GM21360 (cell line): ENCODE results near the gene PKP1.

Source experiments
- ATAC-seq: cut with Tn5 transposase; IDR thresholded peaks from one replicate; pipeline ENCODE4 v1.9.1; 2021; ENCODE audit warnings: mild to moderate bottlenecking, moderate library complexity; ENCODE audit not compliant: unreplicated experiment

The PKP1 gene

DNA sequence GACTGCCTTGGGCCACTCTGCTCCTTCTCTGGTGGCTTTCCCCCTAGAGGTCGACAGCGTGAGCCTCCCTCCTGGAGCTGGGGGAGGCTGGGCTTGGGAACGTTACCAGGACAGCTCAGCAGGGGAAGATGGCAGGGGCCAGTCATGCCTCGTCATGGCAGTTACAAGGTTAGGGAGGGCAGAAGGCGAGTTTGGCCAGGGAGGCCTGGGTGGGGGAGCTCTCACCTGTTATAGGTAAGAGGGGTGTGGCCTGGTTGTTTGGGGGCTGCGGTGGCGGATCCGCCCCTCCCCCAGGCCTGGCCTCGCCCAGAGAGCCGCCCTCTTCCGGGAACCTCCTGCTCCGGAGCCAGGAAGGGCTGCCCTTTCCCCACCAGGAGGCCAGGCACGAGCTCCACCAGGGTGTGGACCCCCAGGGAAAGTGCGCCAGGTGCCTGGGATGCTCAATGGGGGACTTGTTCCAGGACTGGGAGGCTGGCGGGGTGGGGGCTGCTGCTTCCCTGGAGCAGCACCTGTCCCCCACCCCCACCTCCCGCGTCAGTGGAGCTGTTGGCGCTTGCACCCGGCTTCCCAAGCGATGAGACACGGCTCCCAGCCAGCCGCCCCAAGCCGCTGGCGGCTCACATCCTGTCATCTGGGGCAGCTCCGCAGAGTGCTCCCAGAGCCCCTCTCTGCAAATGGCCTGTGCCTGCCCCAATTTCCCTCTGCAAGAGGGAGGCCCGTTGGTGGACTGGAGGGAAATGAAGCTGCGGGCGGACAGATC lies 23.6 kb upstream of the PKP1 start:
- no peak for ATAC-seq

DNA sequence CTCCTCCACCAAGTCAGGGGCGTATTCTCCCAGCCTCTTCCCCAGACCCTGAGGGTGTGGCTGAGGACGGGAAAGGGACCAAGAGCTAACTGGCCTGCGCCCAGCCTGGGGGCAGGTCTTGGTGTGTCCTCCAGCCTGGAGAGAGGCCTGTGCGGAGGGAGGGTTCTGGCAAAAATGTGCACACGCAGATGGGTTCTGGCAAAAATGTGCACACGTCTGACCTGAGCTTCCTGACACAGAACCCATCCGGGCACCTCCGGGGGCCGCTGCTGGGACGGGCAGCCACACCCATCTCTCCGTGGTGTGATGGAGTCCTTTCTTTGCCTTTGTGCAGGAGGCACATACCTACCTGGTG lies 23.1 kb upstream of the PKP1 start:
- ATAC-seq = no peak

DNA sequence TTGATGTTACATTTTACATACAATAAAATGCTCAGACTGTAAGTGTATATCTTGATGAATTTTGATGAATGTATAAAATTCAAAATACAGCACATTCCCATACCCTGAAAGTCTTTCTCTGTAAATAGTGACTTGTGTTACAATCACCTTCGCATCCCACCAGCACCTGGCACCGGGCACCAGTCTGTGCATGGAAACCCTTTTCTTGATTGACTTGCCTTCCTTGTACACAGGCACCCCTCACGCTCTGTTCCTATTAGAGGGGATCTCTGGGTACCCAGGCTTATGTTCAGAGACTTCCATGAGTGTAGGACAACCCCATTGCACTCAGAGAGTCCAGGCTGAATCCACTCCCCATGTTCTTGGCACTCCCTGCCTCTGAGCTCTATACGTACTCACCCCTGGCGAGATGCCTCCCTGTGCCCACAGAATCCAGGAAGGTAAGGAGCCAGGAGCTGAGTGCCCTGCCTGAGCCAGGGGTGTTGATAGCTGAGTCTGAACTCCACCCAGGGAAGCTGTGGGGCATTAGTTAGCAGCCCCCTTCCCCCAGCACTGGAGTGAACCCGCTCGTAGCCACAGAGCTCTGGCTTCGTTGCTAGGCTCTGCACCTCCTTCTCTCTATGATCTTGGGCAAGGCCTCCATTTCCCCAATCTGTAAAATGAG lies 22.5 kb upstream of the PKP1 start:
- no peak for ATAC-seq

- no peak for ATAC-seq
Observed at GRCh38 chr1:201261771-201262547, 21.3 kb upstream of the PKP1 start.

- no peak for ATAC-seq
Observed at GRCh38 chr1:201262963-201263608, 20.2 kb upstream of the PKP1 start.

DNA sequence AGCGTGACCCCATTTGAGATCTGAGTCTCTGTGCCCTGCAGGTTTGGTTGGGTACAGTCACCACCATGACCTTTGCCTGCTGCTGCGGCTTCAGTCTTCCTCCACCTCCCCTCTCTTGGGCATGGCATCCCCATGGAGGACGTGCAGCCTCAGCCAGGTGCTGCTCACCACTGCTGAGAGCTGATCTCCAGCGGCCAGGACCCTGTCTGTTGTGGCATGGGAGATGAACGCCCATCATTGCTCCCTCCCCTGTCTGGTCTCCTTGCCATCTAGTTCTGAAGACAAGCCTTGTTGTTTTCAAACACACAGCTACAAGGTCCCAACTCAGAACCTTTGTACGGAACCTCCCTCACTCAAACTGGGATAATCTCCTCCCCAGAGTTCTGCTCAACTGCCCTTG lies 19.2 kb upstream of the PKP1 start:
- ATAC-seq = no peak

DNA sequence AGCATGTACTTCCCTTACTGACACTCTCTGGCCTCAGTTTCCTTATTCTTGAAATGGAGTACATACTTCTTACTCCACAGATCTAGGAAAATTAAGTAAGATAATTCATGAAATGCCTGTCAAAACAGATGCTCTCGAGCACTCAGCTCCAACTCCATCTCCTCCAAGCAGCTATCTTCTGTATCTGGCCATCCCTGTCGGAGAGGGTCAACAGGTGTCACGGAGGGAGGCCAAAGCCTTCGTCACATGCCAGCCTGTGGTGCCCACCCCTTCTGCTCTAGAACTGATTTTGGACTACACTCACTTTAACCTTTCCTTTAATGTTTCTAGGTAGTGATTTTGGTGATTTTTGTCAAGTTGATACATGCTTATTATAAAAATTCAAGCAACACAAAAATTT lies 18.8 kb upstream of the PKP1 start:
- ATAC-seq = no peak

GRCh38 chr1:201265756-201266155 lies 17.6 kb upstream of the PKP1 start:
- ATAC-seq = no peak

GRCh38 chr1:201266276-201266675 lies 17.0 kb upstream of the PKP1 start:
- no peak for ATAC-seq

GRCh38 chr1:201266774-201267173 lies 16.5 kb upstream of the PKP1 start:
- no peak for ATAC-seq

DNA sequence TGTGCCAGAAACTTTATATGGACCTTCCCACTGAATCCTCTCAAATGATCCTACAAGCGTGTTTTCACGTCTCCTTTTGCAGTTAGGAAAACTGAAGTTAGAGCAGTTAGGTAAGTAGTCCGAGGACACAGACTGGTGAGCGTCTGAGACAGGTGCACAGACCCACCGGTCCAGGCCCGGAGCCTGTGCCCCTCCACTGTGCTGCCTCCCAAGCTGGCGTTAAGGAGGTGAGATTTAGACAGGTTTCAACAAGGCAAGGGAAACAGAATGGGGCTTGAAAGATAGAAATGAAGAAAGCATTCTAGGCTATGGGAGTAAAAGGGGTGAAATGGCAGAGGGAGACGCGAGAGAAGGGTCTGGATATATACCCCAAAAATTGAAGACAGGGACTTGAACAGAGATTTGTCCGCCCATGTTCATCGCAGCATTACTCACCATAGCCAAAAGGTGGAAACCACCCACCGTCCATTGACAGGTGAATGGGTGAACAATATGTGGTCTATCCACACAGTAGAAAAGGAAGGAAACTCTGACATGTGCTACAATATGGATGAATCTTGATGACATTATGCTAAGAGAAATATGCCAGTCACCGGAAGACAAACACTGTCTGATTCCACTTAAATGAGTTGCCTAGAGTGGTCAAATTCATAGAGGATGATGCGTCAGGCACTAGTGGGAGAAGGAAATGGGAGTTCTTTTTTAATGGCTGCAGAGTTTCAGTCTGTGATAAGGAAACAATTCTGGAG lies 15.7 kb upstream of the PKP1 start:
- no peak for ATAC-seq

- no peak for ATAC-seq
Observed at GRCh38 chr1:201268604-201269151, 14.6 kb upstream of the PKP1 start.

GRCh38 chr1:201269281-201269680 lies 14.0 kb upstream of the PKP1 start:
- no peak for ATAC-seq

DNA sequence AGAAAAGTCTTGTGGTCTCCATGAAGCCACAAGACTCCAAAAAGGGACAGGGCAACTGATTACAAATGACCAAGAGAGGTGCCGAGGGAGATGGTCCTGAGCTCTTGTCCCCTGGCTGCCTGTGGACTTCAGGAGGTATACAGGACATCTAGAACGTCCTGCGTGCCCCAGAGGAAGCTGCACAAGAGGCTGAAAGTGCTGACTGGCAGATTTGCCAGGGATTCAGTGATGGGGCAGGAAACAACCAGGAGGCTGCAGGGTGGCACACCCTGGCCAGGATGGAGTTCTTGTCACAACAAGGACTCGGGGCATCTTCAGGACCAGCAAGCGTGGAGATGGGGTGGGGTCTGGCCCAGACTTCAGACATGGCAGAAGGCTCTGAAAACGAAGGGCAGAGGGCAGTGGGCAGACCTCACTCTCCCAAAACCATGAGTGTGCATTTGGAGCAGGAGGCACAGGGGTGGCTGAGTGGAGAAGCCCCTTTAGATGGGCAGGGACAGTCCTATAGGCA lies 13.4 kb upstream of the PKP1 start:
- no peak for ATAC-seq

DNA sequence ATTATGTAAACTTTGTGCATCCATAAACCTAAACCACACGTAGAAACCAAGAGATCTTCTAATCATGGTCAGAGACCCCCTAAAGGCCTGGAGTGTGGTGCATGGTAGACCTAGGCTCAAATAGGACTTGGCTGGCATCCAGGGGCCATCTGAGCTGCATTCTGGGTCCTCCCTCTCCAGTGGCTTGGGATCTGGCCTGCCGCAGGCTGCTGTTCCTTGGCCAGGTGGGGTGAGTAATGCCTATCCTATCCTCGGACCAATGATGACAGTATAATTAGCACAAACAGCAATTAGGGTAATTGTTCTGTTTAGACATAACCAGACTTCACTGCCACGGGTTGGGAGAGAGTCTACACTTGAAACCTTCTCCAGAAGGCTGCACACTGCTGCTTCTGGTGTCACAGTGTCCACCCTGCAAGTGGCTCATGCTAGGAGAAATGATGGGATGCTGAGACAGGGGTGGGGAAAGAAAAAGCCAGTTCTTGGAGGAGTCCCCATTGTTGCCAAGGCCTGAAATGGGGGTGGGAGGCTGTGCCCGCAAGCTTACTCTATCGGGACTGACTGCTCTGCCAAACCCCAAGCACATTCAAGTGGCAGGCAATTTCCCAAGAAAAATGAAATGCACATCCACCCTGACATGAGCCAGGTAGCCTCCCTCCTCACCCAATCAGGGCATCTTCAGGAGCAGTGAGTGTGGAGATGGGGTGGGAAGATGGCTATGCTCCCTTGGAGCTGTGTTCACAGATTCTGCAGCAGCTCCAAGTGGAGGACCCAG lies 12.5 kb upstream of the PKP1 start:
- no peak for ATAC-seq

- no peak for ATAC-seq
Observed at GRCh38 chr1:201272799-201273198, 10.5 kb upstream of the PKP1 start.

GRCh38 chr1:201274616-201275252 lies 8.6 kb upstream of the PKP1 start:
- no peak for ATAC-seq

- ATAC-seq = no peak
Observed at GRCh38 chr1:201275253-201275666, 8.0 kb upstream of the PKP1 start.

DNA sequence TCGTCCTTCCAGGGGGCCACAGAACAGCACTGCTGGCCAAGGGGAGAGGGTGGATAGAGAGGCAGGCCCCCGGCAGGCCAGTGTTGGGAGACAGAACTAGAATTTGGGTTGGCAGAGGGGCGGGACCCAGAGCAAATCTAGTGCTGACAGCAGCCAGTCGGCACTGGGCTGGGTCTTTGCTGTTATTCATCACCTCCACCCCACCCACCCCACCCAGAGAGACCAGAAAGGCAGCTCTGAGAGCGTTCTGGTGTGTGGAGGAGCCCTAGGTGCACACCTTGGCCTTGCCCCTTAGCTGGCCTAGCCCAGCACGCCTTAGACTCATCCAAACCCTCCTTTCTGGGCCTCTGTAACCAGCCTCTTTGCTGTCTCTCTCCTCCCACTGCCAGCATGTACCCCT lies 6.4 kb upstream of the PKP1 start:
- no peak for ATAC-seq
